GM21717 (cell line): Measurements from ENCODE around the gene LTB4R2.

Source experiments
- ATAC-seq: cut with Tn5 transposase; IDR thresholded peaks from one replicate; pipeline ENCODE4 v1.9.1; 2021; ENCODE audit warnings: mild to moderate bottlenecking, moderate library complexity; ENCODE audit not compliant: unreplicated experiment

Gene LTB4R2

GRCh38 chr14:24277071-24277470, 32.9 kb upstream of the LTB4R2 start:
- no peak for ATAC-seq

DNA sequence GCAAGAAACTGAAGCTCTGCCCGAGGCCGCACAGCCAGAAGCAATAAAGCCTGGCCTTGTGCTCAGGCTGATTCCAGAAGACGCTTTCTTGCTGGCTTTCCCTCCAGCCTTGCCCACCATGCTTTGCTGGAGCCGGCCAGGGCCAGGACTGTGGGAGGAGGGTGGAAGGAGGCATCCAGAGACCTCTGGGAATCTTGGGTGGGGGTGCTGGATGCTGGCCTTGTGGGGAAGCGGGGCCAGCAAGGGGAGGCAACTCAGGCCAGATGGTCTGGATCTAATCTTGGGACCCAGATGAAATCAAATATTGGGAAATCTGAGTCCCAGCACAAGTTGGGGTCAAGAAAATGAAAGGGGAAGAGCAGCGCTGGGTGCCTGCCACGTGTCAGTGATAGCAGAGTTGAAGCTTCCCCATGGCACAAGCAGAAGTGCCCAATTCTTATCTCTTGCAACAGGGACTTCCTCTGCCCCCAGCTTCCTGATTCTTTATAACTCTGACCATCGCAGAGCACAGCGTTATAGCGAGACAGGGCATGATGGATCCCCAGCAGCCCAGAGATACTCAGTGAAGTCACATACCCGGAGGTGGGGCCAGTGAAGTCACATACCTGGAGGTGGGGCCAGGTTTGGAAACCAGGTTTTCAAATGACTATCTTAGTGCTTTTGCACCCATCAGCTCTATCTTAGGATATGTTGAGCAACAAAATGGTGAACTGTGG, 32.2 kb upstream of the LTB4R2 start:
- ATAC-seq, result no peak

GRCh38 chr14:24278424-24278823, 31.5 kb upstream of the LTB4R2 start:
- ATAC-seq, result no peak

DNA sequence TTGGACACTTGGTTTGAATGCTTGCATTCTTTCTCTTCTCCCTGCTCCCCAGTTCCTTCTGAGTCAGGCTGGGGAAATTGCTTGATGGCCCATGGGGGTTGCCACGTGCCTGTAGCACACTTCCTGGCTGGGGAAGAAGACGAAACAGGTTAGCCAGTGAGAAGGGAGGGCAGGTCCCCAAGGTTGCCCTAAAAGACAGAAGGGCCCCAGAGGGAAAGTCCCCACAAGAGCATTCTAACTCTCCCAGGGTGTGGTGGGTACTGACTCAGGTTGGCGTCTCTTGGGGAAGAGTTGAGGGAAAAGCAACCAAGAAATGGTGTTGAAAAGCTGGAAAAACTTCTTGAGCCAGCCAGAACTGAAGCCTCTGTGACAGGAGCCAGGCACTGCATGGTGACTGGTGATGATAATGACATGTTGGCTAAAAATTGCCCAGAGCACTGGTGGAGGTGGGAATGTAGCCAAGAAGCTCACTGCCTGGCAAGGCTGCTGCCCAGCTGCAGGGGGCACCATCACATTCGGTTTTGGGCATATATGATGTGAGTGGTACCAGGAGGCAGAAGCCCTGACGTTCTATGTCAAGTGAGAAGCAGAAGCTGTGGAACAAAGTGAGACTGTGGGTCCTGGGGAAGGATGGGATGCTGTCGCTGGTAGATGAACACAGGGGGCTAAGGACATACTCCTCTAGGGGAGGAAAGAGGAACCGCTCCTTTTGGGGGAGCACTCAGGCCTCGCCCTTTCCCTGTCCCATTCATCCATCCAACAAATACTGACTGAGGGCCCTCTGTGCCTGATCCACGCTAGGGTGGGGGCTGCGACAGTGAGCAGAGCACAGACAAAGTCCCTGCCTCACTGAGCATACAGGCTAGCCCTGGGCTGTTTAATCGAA, 30.4 kb upstream of the LTB4R2 start:
- ATAC-seq, result no peak

DNA sequence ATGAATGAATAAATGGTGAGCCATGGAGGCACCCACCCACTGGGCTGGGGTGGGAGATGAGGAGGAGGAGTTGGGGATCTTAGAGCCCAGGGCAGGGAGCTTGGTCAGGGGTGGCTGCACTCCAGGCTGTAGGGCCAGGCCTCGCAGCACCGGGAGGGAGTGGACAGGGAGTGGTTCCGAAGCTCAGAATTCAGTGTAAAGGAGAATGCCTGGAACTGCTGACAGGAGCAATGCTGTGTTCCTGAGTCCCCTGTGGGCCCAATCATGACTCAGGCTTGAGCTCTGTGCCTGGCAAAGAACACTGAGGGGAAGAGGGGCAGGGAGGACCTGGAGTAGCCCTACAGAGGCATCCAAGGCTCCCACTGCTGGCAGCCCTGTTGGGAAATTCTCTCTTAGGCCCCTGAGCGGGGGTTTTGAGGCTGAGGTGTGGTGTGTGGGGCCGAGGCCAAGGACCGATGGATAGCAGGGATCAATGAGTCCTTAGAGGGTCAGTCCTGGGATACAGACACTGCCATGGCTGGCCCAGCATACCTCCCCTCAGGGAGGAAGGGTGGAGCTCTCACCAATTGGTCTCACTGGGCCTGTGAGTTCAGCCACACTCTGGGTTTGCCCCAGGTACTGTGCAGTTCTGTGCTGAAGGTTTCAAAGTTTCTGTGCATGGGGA, 29.0 kb upstream of the LTB4R2 start:
- no peak for ATAC-seq

DNA sequence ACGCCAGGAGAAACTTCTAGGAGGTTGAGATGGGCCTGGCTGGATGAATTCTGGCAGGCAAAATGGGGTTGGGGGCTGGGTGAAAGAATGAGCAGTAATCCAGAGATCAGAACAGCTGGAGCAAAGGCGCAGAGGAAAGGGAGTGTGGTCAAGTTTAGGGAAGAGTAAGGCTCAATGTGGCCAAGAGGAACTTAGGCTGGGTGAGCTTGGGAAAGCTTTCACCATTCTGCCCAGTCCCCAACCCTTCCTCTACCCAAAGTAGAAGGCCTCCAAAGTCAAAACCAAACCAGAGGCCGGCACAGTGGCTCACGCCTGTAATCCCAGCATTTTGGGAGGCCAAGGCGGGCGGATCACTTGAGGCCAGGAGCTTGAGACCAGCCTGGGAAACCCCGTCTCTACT, 28.3 kb upstream of the LTB4R2 start:
- ATAC-seq, result no peak

DNA sequence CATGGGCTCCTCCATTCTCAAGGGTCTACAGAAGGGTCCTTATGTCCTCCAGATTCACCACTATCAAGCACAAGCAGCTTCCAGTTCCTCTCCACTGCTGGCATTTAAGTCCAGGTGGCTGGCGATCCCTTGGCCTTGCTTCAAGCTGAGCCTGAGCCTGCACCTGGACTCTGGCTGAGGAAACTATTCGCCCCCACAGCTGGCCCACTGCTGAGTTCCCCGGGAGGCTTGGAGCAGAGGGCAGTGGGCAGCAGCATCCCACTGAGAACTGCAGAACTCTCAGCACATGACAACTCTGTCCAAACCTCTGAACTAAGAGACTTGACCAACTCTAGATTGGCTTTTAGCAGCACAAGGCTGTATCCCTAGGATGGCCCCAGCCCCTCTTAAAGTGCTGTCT, 27.2 kb upstream of the LTB4R2 start:
- ATAC-seq, result no peak

DNA sequence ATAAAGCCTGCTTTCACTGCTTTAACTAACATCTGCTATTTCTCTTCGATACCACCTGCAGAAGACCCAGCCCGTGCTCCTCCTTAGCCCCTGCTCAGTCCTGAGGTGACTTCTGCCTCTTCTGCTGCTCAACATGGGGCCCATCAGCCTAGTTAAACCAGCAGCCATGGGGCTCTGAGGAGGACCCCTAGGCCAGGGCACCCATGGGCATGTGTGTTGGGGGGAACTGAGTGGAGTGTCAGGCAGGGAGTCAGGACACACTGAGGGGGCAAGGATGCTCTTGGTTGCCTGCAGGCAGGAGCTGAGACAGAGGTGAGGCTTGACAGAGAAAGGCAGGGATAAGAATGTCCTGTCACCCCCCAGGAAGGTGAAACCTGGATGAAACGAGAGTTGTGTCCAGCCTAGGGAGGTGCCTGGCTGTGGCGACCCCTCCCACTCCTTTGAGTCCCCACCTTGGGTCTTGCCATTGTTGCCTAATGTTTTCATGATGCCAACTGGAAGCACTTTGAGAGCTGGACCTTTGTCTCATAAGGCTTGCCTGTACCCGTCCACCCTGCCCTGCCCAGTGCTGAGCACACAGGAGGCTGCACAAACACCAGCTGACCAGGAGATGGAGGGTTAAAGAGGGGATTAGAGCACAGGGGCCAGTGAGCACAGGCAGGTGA, 26.0 kb upstream of the LTB4R2 start:
- ATAC-seq, result no peak

- no peak for ATAC-seq
These were observed 25.4 kb upstream of the LTB4R2 start for GRCh38 chr14:24284501-24285035.

- ATAC-seq, result no peak
These were observed 24.6 kb upstream of the LTB4R2 start for GRCh38 chr14:24285351-24285750.

- ATAC-seq, result no peak
These were observed 22.9 kb upstream of the LTB4R2 start for GRCh38 chr14:24286996-24287395.

- ATAC-seq, result no peak
These were observed 20.2 kb upstream of the LTB4R2 start for GRCh38 chr14:24289649-24290280.

DNA sequence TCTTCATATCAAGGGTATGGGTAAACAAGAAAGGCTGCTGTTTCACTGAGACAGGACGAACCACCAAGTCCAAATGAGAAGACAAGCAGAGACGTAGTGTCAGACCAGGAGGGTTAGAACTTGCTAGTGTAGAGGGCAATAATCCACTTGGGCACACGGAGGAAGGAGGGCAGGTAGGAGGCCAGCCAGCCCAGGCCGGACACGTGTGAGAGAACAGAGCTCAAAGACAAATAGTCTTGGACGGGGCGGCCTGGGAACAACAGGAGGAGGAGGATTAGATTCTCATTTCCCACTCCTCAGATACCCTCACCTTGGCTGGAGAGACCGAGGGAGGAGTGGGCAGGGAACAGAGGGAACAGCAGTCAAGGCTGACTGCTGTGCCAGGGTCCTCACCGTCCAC, 19.2 kb upstream of the LTB4R2 start:
- no peak for ATAC-seq

DNA sequence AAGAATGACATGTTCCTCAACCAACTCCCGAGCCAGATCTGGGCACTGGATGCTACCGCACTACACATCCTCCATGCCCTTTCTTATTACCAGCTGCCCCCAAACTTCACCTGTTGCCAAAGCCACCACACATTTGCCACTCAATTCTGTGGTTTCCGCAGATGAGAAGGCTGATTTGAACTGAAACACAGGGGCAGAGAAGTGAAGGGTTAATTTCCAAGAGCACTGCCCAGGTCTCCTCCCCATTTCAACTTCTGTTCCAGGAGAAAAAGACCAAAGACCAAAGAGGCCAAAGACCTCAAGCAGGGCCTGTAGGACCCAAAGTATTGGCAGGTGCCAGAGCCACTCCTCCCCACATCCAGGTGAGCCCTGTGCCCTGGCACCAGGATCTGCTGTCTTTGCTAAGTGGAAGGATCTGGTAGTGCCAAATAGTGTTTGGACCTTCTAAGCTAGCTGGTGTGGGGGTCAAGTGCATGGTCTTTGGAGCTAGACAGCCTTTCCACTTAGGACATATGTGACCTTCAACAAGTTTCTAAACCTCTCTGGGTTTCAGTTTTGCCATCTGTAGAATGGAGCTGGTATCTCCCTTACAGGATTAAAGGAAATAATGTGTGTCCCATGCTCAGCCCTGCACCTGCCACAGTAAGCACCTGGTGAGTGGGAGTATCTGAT, 18.4 kb upstream of the LTB4R2 start:
- no peak for ATAC-seq

- ATAC-seq, result no peak
These were observed 17.7 kb upstream of the LTB4R2 start for GRCh38 chr14:24292118-24292807.

DNA sequence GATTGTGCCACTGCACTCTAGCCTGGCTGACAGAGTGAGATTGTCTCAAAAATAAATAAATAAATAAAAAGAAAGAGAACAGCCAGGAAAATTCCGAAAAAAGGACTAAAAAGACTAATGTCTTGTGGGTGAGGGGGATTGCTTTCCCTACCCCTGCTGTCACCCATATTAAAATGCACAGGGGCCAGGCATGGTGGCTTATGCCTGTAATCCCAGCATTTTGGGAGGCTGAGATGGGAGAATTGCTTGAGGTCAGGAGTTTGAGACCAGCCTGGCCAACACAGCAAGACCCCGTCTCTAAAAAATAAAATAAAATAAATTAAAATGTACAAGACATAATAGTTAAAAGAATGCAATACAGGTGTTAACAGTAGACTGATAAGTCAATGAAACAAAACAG, 16.4 kb upstream of the LTB4R2 start:
- no peak for ATAC-seq

- peak; percentile 27 for ATAC-seq
These were observed 13.4 kb upstream of the LTB4R2 start for GRCh38 chr14:24296341-24297157.

- ATAC-seq, result peak; percentile 22
These were observed 12.6 kb upstream of the LTB4R2 start for GRCh38 chr14:24297190-24297964.
